Bronchial epithelial cell (primary cell): ENCODE data around the gene WNT2B. TPM values are rescaled to one million over a fixed set of nuclear protein-coding genes. Genes with fewer than 3 reads are reported as not detected.

Experiments
- DNase-seq: peaks from one replicate; pipeline ENCODE4 v3.0.0-alpha.2; 2010; ENCODE audit warnings: low read depth
- FAIRE-seq: peaks from 2 replicates; lab custom pipeline; 2011; peaks lifted over from hg19 to GRCh38; lab: Jason Lieb, UNC
- H3K27me3 ChIP-seq: 2 replicates; pipeline ENCODE4 v1.5.1; 2011; ENCODE audit warnings: low read length; ENCODE audit not compliant: control insufficient read depth, insufficient read depth
- H3K36me3 ChIP-seq: 2 replicates; pipeline ENCODE4 v1.5.1; 2011; ENCODE audit warnings: low read length; ENCODE audit not compliant: control insufficient read depth, insufficient read depth
- H3K4me3 ChIP-seq: 2 replicates; pipeline ENCODE4 v1.5.1; 2011; ENCODE audit warnings: mild to moderate bottlenecking, low read depth, low read length, control low read depth
- CTCF ChIP-seq: IDR thresholded peaks from 2 replicates; pipeline ENCODE4 v1.5.1; 2011; ENCODE audit warnings: mild to moderate bottlenecking, moderate library complexity, low read length, control low read depth, inconsistent platforms; ENCODE audit not compliant: insufficient read depth, severe bottlenecking
- total RNA-seq: library from RNA; depleted of rRNA; stranded (reverse); fragments of >200 nt; gene quantifications from 2 replicates; pipeline ENCODE4 v1.2.1, GENCODE V29; 2014

Gene WNT2B
- total RNA-seq, 1 donor from 2014 or later = 0.53 TPM

- no peak for FAIRE-seq
- no peak for DNase-seq
- no peaks in the 10 kb centered on the region for H3K36me3 ChIP-seq
- no peak for TF ChIP-seq CTCF
- peaks cover 10% of the 10 kb centered on the region for H3K27me3 ChIP-seq
- H3K4me3 ChIP-seq = no peak overlapping the region
Observed at GRCh38 chr1:112506731-112507130, 2.0 kb upstream of the WNT2B start.

- FAIRE-seq (no peak), DNase-seq (no peak)
- no peaks in the 10 kb centered on the region for H3K36me3 ChIP-seq
- H3K27me3 ChIP-seq = peaks cover 10% of the 10 kb centered on the region
- no peak overlapping the region for H3K4me3 ChIP-seq
- TF ChIP-seq CTCF = no peak
Observed at GRCh38 chr1:112507336-112507735, 1.4 kb upstream of the WNT2B start.

- peaks cover 8% of the 10 kb centered on the region for H3K27me3 ChIP-seq
- TF ChIP-seq CTCF = no peak
- no peaks in the 10 kb centered on the region for H3K36me3 ChIP-seq
- FAIRE-seq (no peak), DNase-seq (no peak)
- peak overlapping the region; percentile 47 for H3K4me3 ChIP-seq
Observed at GRCh38 chr1:112507921-112508277, 866 bp upstream of the WNT2B start.

- peaks cover 2% of the 10 kb centered on the region for H3K27me3 ChIP-seq
- DNase-seq = no peak
- H3K4me3 ChIP-seq = peak overlapping the region; percentile 47
- TF ChIP-seq CTCF = no peak
- no peak for FAIRE-seq
- H3K36me3 ChIP-seq = no peaks in the 10 kb centered on the region
Observed at GRCh38 chr1:112509005-112509659, 367 bp downstream of the WNT2B start.

GRCh38 chr1:112509660-112510178, 954 bp downstream of the WNT2B start:
- Histone ChIP-seq H3K27me3 (peaks cover 2% of the 10 kb centered on the region), H3K36me3 (no peaks in the 10 kb centered on the region), H3K4me3 (no peak overlapping the region)
- DNase-seq (no peak), FAIRE-seq (no peak)
- TF ChIP-seq CTCF = no peak

GRCh38 chr1:112510340-112510739, 1.6 kb downstream of the WNT2B start:
- no peak for FAIRE-seq
- TF ChIP-seq CTCF = no peak
- H3K4me3 ChIP-seq = no peak overlapping the region
- no peaks in the 10 kb centered on the region for H3K36me3 ChIP-seq
- DNase-seq = no peak
- H3K27me3 ChIP-seq = peaks cover 2% of the 10 kb centered on the region
